Body of pancreas (tissue), 4 donors: ENCODE data around the gene USP36.

Experiments
- POLR2A ChIP-seq, 3 donors: fragments of 450-650 bp; IDR thresholded peaks; one replicate each; pipeline ENCODE4 v1.6.1; 2016; ENCODE audit warnings: antibody characterized with exemption in 3 of 3, mild to moderate bottlenecking in 2 of 3
- TF ChIP-seq, protein P1 (sequence below), 7 experiments: fragments of 450-650 bp in 4 of 7; fragments of 200-600 bp in 3 of 7; sonication (generic) in 3 of 7; IDR thresholded peaks; one replicate each; pipeline ENCODE4 v1.5.1; 2016 to 2019; ENCODE audit warnings: antibody characterized with exemption in 7 of 7

- no peak for TF ChIP-seq POLR2A (IDR thresholded peaks at IDR 0.05)
- TF ChIP-seq, protein P1, sequence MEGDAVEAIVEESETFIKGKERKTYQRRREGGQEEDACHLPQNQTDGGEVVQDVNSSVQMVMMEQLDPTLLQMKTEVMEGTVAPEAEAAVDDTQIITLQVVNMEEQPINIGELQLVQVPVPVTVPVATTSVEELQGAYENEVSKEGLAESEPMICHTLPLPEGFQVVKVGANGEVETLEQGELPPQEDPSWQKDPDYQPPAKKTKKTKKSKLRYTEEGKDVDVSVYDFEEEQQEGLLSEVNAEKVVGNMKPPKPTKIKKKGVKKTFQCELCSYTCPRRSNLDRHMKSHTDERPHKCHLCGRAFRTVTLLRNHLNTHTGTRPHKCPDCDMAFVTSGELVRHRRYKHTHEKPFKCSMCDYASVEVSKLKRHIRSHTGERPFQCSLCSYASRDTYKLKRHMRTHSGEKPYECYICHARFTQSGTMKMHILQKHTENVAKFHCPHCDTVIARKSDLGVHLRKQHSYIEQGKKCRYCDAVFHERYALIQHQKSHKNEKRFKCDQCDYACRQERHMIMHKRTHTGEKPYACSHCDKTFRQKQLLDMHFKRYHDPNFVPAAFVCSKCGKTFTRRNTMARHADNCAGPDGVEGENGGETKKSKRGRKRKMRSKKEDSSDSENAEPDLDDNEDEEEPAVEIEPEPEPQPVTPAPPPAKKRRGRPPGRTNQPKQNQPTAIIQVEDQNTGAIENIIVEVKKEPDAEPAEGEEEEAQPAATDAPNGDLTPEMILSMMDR (IDR thresholded peaks at IDR 0.05) = no peak
Measured at GRCh38 chr17:78793968-78794367, 46.6 kb downstream of the USP36 start.
